GM21576 (cell line): ENCODE measurements around the gene HENMT1.
"Not testable (repeated sequence)": the region's sequence is repeated elsewhere in the genome, so short reads cannot be mapped to it uniquely, and the experiment has no call there.

Experiments used
- ATAC-seq: cut with Tn5 transposase; IDR thresholded peaks from one replicate; pipeline ENCODE4 v1.9.1; 2021; ENCODE audit warnings: mild to moderate bottlenecking, moderate library complexity; ENCODE audit not compliant: unreplicated experiment

Gene HENMT1

DNA sequence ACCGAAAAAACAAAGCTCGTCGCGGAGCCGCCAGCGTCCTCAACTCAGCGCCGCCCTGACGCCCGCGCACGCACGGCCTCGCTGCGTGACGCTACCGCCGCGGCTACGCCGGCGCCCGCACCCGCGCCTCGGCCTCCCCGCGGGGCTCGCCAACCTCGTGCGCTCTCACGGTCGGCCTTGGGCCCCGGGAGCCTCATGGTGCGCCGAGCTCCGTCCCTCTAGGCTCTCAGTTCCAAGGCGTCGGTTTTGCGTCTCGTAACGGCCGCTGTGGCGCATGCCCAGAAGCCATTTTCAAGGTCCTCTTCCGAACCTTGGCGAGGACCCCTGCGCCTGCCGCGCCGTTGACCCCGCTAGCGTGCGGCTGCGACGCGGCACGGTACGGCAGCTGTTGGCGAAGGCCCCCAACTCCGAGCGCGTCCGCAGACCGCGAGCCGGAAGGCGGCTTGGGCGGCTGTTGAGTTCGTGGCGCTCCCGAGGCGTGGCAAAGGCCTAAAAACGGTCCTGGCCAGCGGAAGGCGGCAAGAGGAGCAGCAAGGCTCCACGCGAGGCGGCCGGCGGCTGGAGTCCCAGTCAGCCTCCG is at the start of gene HENMT1:
TSS of gene HENMT1 (minus strand) at position 64 of the 580 bp plus-strand sequence. CDS start 1,209 bp downstream, outside the sequence.
- peak; percentile 77 for ATAC-seq

- no peak for ATAC-seq
Measured at GRCh38 chr1:108708691-108709660, 48.1 kb upstream of the HENMT1 start.

DNA sequence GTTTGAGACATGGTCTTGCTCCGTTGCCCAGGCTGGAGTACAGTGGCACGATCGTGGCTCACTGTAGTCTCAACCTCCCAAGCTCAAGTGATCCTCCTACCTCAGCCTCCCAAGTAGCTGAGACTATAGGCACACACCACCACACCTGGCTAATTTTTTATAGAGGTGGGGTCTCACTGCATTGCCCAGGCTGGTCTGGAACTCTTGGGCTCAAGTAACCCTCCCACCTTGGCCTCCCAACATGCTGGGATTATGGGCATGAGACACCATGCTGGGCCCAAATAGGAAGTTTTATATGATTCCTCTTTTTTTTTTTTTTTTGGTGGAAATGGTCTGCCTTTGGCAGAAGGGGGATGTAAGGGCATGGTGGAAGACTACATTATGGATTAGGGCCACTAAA is 45.8 kb upstream of the HENMT1 start:
- ATAC-seq = no peak

DNA sequence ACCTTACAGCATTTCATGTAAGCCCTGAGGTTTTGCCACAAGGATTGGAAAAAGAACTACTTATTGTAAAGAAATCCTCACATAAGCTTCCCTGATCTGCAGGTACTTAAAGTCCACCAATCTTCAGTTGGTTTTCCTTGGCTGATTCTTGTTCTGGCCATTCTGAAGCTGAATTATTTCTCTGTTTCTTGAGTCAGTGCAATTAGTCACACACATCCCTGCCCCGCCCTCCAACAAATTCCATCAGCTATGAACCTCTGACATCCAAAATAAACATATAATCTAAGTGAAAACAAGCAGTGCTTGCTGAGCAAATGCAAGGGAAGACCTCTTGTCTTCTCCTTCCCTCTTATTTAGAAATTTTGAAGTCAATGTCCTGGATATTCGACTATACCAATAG is 43.6 kb upstream of the HENMT1 start:
- no peak for ATAC-seq

GRCh38 chr1:108703939-108704338 is 43.0 kb upstream of the HENMT1 start:
- ATAC-seq = no peak

- ATAC-seq = not testable (repeated sequence)
Measured at GRCh38 chr1:108702109-108702508, 41.2 kb upstream of the HENMT1 start.

DNA sequence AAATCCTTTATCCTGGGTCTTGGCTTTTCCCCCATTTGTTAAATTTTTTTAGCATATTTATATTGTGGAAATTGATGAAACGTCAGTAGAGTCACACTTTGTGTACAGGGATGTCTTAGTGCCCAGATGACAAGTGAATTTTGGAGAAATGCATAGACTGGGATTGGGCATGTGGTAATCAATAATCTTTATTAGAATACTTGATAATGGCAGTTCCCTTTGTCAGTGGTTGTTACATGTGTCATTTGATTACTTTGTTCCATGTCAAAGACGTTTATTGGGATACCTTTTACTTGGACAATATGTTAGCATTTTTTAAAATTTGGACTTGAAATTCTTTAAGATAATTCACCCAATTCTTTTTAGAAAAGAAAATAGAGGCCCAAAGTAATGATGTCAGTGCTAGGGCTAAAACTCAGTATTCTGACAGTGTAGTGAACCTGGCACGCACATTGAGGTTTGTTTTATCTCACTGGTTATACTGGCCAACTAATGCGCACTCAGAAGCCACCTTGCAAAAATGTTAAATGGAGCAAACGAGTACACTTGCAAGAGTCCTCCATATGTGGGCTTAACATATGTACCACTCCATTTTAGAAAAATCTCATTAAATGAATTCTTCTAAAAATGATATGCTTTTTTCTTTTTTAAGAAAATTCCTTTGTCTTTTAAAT is 40.4 kb upstream of the HENMT1 start:
- ATAC-seq = no peak

DNA sequence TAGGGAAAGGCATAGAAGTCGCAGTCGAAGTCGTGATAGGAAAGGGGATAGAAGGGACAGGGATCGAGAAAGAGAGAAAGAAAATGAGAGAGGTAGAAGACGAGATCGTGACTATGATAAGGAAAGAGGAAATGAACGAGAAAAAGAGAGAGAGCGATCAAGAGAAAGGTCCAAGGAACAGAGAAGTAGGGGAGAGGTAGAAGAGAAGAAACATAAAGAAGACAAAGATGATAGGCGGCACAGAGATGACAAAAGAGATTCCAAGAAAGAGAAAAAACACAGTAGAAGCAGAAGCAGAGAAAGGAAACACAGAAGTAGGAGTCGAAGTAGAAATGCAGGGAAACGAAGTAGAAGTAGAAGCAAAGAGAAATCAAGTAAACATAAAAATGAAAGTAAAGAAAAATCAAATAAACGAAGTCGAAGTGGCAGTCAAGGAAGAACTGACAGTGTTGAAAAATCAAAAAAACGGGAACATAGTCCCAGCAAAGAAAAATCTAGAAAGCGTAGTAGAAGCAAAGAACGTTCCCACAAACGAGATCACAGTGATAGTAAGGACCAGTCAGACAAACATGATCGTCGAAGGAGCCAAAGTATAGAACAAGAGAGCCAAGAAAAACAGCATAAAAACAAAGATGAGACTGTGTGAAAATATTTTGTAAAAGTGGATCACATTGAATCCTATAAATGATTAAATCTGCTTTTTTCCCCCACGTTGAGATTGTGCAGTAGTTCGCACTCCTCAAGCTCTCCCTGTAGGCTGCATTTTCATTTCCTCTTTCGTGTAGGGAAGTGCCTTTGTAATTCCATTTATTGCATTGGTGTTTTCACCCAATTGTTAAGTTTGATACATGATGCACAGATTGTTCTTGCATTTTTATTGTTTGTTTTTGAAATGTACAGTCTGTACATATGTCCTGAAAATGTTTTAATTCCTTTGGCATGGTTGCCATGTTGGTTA is 38.8 kb upstream of the HENMT1 start:
- ATAC-seq = no peak

DNA sequence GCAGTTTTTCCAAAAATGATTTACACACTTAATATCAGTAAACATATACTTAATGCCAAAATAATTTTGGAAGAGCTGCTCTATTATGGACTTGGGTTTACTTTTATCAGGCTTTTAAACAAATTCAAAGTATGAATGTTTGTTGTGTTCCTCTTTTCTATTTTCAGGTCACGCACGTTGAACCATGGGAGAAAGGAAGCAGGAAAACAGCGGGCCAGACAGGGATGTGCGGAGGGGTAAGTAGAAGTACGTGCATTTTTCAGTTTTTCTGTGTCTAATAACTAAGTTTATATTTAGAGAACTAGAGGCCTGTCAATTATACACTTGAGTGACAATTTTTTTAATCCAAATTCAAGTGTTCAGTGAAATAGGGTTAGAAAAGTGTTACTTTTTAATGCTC is 34.6 kb upstream of the HENMT1 start:
- no peak for ATAC-seq

DNA sequence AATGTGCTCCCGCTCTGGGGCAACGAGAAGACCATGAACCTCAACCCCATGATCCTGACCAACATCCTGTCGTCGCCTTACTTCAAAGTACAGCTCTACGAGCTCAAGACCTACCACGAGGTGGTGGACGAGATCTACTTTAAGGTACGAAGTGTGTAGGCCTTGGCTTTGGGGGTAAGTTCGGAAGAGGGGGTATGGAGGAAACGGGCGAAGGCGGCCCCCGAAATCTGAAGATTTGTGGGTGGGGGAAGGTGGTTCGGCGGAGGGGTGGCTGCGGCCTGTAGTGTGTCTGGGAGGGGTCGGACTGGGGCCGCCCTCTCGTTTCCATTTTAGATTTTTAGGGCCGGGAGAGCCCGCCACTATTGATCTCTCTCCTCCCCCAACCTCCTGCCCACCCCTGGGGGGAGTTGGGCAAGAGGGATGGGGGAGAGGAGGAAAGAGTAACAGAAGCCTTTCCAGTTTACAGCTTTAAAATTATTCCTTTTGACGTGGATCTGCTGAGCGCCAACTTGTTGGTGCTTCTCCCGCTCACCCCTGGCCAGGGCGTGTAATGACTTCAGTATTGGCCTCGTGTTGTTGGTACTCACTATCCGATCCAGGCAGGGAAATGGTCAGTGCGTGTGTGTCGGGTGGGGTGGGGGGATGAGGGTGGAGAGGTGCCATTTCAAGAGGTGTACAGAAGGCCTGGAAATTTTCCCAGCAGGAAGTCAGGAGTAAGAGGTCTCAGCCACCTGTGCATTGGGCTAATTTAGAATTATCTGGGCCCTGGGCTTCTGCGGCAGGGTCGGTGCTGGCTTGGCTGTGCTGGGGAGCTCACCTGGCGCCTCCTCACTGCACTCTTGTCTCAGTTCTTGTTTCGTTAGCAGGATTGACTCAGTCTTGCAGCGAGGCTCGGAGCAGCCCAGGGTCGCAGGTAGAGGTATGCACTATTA is 32.1 kb upstream of the HENMT1 start:
- peak; percentile 68 for ATAC-seq

GRCh38 chr1:108691942-108692723 is 31.2 kb upstream of the HENMT1 start, which contains the start of gene PRPF38B:
PRPF38B (plus strand) TSS chr1:108692310; CDS start chr1:108692592, 282 bp downstream.
- peak; percentile 92 for ATAC-seq

DNA sequence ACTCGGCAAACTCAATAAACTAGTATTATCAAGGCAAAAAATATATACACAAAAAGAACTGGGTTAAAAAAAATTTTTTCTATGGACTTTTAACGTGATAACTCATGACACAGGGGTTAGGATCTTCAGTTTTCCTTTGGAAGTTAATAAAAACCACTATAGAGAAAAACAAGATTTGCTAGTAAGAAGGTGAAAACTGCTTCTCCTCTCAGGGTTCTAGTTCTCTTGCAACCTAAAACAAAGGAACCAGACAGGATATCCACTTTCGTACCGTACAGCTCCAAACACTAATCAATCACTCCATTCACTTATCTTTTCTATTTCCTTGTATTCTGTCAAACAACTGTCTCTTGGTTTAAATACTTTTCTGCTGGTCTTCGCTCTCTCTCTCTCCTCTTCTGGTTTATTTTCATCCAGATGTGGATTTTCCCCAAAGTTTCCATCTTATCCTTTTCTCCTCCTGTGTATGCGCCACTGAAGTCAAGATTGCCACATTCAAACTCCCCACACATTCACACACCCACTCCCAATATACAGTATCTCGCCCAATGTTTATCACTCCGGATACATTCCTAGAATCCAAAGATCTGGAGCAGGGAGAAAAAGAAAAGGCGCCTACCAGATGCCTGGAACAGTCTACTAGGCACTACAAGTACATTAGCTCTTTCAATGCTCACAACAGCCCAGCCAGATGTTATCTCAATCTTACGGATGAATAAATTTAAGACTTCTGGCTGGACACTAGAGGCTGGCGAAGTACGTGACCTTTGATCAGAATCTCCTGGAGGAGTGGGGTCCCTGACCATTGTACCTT is 30.4 kb upstream of the HENMT1 start:
- ATAC-seq = no peak

- ATAC-seq = no peak
Measured at GRCh38 chr1:108686614-108687313, 25.9 kb upstream of the HENMT1 start.

DNA sequence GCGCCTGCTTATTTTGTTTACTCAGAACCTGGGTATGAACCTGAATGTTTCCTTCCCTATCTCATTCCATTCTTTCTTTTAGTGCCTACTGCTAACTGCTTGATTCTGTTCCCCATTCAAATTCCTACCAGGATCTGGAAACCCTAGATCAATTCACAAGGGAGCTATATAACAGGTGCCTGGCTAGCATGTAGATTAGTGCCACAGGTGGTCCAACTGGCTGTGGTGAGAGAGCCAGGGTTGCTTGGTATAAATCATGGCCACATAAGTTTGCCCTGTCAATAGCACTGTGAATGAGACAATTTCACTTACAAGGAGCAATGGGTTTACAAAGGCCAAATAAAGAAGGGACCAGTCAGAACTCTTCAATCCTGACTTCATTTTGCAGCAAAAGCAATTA is 24.6 kb upstream of the HENMT1 start:
- no peak for ATAC-seq

DNA sequence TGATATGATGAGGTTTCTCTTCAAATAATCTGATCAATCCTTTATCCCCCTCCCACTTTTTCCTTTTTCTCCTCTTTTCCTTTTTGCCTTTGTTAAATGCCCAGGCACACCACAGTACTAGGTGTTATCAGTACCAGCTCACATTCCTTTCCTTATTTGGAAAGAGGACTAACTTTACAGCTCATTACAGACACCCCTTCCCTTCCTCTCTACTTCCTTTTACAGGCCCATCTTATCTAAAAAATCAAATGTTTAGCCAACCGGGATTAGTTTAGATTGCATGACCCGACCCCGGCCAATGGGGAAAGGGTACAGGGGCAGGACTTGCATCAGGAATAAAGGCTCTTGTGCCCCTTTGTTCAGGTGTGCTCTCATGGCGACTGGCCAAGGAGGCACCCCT is 20.8 kb upstream of the HENMT1 start:
- not testable (repeated sequence) for ATAC-seq

GRCh38 chr1:108679586-108680213 is 18.8 kb upstream of the HENMT1 start:
- ATAC-seq = no peak

- no peak for ATAC-seq
Measured at GRCh38 chr1:108678706-108679105, 17.8 kb upstream of the HENMT1 start.
